Endometrium (tissue), 2 donors: ENCODE data around the gene DCDC2C.

ENCODE experiments used
- FAIRE-seq: peaks from 2 replicates; lab custom pipeline; 2012; peaks lifted over from hg19 to GRCh38; lab: Jason Lieb, UNC
- donor health status: control.
- donor health status: control.

Gene DCDC2C

GRCh38 chr2:3895021-3895420, 191.6 kb downstream of the DCDC2C start:
- no peak for FAIRE-seq
